PFSK-1 (cell line): ENCODE results near the gene PDK3.

Source experiments
- POLR2AphosphoS5 ChIP-seq: IDR thresholded peaks from 2 replicates; pipeline ENCODE4 v1.6.1; 2012; ENCODE audit warnings: low read depth, mild to moderate bottlenecking, control low read depth, low read length, moderate library complexity
- REST ChIP-seq, 2 experiments: IDR thresholded peaks; 2 replicates each; pipeline versions ENCODE4 v1.6.1 to v1.8.0; 2011 to 2012; ENCODE audit warnings: low read depth in 2 of 2, low read length in 2 of 2, control low read depth in 1 of 2, inconsistent platforms in 1 of 2, mild to moderate bottlenecking in 1 of 2, moderate library complexity in 1 of 2; ENCODE audit not compliant: insufficient read depth in 1 of 2
- SIN3A ChIP-seq: IDR thresholded peaks from 2 replicates; pipeline ENCODE4 v1.6.1; 2012; ENCODE audit warnings: mild to moderate bottlenecking, low read length, moderate library complexity, borderline replicate concordance; ENCODE audit not compliant: insufficient read depth
- TAF1 ChIP-seq: IDR thresholded peaks from 2 replicates; pipeline ENCODE4 v1.6.1; 2012; ENCODE audit warnings: low read length, control low read depth, borderline replicate concordance; ENCODE audit not compliant: insufficient read depth

- TF ChIP-seq POLR2AphosphoS5 (no peak), TAF1 (no peak), REST (IDR thresholded peaks at IDR 0.05; ENCODE audit: insufficient read depth in 1 of 2, low read depth in 2 of 2, low read length in 2 of 2) (no peak), SIN3A (no peak)
Measured at GRCh38 chrX:24494647-24495075, 29.6 kb downstream of the PDK3 start.
